GM08714 (cell line): Measurements from ENCODE around the gene GATAD2B.
"Not testable (repeated sequence)": the region's sequence is repeated elsewhere in the genome, so short reads cannot be mapped to it uniquely, and the experiment has no call there.

ENCODE experiments used
- H3K4me3 ChIP-seq: fragments of 200-500 bp; sonication (Bioruptor generic); 2 replicates; pipeline ENCODE4 v1.5.1; 2014; ENCODE audit warnings: mild to moderate bottlenecking, low read length, inconsistent platforms
- ZNF274 ChIP-seq: IDR thresholded peaks from 2 replicates; pipeline ENCODE4 v1.6.1; 2012; ENCODE audit warnings: mild to moderate bottlenecking, low read depth, low read length

The GATAD2B gene

DNA sequence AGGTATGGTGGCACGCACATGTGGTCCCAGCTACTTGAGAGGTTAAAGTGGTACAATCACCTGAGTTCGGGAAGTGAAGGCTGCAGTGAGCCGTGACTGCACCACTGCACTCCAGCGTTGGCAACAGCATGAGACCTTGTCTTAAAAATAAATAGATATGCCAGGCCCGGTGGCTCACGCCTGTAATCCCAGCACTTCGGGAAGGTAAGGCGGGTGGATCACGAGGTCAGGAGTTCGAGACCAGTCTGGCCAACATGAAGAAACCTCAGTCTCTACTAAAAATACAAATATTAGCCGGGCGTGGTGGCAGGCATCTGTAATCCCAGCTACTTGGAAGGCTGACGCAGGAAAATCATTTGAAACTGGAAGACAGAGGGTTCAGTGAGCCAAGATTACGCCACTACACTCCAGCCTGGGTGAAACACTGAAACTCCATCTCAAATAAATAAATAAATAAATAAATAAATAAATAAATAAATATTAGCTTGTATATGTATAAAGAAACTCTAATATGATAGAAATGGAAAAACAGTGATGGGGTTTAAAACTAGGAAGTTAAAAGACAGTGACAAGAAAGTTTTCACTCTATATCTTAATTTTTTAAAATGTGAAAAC is 18.8 kb downstream of the GATAD2B start:
- no peak overlapping the region for H3K4me3 ChIP-seq
- no peak for TF ChIP-seq ZNF274

DNA sequence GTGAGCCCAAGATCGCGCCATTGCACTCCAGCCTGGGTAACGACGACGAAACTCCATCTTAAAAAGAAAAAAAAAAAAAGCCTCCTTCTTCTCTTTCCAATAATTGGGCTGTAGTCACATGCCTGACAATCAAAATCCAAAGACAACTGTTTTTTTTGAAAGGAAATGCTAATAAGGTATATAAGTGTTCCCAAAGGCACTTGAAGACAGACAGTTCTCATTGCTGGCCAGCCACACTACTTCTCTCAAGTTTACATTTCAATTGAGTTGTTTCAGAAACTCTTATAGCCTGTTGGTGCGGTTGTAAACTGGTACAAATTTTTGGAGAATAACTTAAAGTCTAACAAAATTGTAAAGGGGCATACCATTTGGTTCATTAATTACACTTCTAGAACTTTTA is 23.3 kb downstream of the GATAD2B start:
- TF ChIP-seq ZNF274: no peak
- no peak overlapping the region for H3K4me3 ChIP-seq

DNA sequence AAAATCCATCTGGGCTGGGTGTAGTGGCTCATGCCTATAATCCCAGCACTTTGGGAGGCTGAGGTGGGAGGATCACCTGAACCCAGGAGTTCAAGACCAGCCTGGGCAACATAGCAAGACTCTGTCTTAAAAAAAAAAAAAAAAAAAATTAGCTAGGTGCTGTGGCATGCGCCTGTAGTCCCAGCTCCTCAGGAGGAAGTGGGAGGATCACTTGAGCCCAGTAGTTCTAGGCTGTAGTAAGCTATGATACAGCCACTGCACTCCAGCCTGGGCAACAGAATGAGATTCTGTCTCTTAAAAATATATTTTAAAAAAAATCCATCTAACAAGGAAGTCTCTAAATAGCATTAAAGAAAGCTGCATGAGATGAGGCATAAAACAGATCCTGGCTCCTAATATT is 26.9 kb downstream of the GATAD2B start:
- not testable (repeated sequence) for H3K4me3 ChIP-seq

DNA sequence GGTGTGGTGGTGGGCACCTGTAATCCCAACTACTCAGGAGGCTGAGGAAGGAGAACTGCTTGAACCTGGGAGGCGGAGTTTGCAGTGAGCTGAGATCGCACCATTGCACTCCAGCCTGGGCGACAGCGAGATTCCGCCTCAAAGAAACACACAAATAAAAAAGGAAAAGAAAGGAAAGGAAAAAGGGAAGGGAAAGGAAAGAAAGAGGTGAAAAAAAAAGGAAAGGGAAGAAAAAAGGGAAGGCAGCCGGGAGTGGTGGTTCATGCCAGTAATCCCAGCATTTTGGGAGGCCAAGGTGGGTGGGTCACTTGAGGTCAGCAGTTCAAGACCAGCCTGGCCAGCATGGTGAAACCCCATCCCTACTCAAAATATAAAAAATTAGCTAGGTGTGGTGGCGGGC is 31.7 kb downstream of the GATAD2B start:
- not testable (repeated sequence) for H3K4me3 ChIP-seq

DNA sequence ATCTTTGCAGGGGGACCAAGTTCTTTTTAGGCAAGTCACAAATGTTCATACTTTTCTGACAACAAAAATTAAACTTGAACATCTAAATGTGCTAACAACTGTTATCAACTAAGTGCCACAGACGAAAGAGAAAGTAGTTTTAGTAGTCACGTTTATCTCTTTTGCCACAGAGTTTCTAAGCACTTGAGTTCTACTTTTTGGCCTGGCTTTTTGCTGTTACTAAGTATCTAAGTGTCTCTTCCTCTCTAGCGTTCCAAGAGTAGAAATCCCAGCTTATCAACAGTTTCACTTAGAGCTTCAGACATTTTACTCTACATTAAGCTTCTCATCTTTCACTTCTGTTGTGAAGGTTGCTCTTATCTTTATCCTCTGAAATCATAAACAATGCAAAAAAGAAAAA is 34.2 kb downstream of the GATAD2B start:
- TF ChIP-seq ZNF274: no peak
- H3K4me3 ChIP-seq: no peak overlapping the region; the same call in 1 of the 2 replicates

DNA sequence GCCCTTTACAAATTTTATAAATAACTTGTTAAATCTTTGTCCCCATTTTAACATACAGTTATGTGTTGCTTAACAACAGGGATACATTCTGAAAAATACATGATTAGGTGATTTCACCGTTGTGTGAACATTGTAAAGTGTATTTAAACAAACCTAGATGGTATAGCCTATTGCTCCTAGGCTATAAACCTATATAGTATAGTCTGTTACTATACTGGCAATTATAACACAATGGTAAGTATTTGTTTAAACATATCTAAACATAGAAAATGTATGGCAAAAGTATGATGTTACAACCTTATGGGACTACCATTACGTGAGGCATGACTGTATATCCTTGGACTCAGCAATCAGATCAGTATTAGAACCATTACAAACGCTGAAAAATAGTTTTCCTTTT is 36.6 kb downstream of the GATAD2B start:
- no peak overlapping the region for H3K4me3 ChIP-seq
- no peak for TF ChIP-seq ZNF274

DNA sequence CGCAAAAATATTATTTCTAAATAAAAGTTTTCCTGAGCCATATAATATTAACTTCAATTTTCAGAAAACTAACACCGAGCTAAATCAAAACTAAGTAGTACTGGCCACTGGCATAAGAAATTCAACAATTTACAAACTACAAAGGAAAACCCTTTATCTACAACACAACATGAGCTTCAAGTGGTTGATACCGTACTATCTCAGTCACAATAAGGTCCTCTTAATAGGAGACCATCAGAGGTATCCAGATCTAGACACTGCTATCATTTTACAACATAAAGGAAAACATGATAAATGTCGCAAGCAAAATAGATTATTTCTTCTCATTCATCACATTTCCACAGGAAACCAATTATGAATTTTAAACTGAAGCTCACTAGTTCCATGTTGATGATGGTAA is 39.5 kb downstream of the GATAD2B start:
- H3K4me3 ChIP-seq: no peak overlapping the region

DNA sequence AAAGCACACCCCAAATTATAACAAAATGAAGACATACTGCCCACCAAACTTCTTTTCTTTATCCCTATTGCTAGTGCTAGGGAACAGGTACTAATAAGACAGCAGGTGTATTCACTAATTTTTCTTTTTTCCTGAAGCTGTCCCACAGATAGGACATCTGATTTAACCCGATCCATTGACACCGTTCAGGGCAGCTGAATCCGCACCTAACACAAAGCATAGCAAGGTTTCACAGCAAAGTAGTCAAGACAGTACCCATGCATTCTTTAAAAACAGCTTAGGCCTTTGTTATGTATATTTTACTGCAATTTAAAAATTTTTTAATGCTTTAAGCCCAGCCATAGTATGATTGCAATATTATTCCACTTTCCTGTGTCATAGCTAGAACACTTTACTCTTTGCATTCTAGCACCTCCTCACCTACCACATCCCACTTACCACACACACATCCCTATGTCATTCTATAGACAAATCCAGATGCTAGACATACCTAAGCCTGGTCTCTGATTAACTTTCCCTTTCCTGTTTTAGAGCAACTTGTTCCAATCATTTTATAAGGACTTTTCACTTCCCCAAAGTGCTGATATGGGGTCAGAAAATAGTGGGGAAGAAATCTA is 40.4 kb downstream of the GATAD2B start:
- H3K4me3 ChIP-seq: no peak overlapping the region
- no peak for TF ChIP-seq ZNF274

More for the DNA sequence above, 39.5 kb downstream of the GATAD2B start:
- TF ChIP-seq ZNF274: no peak

DNA sequence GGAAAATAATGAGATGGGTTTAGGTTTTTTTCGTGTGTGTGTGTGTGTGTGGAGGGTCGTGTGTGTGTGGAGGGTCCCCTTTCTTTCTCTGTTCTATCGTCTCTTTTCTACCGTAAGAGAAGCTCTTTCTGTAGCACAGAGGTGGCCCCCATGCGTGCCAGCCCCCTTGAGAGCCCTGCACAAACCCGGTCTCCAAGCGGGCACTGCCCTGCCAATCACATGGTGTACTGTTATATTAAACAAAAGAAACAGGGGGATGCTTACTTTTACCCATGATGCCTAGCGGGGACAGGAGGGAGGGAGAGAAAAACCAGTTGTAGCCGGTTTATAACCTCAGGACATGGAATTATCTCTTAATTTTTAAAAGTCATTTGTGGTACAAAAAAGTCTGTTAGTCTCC is 41.0 kb downstream of the GATAD2B start:
- H3K4me3 ChIP-seq: no peak overlapping the region; the same call in 1 of the 2 replicates
- no peak for TF ChIP-seq ZNF274

DNA sequence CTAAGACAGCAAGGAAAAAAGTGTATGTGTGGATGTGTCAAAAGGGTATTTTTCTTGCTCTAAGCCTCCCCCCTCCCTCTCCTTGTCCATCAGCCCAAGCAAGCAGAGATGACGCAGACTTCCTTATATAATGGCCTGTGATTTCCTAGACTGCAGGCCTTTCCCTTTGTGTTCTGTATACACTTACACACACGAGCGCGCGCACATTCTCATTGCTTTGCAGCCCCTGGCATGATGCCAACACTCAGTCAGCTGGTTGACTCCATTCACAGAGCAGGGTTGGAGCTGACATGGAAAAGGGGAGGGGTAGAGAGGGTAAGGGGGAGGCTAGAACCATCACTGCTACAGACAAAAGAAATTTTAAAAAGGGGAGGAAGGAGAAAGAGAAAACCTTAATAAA is 41.8 kb downstream of the GATAD2B start:
- no peak overlapping the region; the same call in 1 of the 2 replicates for H3K4me3 ChIP-seq
- no peak for TF ChIP-seq ZNF274

DNA sequence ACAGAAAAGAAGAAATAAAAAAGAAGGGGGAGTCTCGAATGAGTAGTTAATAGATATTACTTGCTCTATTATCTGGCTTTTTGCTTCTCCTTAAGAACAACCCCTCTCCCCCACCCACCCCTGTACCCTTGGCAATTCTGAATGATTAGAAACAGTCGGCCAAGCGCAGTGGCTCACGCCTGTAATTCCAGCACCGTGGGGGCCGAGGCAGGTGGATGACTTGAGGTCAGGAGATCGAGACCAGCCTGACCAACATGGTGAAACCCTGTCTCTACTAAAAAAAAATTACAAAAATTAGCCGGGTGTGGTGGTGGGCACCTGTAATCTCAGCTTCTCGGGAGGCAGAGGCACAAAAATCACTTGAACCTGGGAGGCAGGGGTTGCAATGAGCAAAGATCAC is 42.7 kb downstream of the GATAD2B start:
- no peak overlapping the region for H3K4me3 ChIP-seq
- TF ChIP-seq ZNF274: no peak

DNA sequence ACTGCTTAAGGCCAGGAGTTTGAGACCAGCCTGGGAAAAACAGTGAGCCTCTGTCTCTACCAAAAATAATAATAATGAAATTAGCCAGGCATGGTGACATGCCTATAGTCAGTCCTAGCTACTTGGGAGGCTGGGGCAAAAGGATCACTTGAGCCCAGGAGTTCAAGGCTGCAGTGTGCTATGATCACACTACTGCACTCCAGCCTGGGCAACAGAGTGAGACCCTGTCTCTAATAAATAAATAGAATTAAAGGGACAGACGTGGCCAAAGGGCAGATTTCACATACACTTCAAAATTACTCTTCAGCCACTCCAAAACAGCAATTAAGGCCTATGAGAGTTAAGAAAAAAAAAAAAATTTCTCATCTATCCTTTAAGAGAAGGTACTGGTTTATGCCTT is 45.7 kb downstream of the GATAD2B start:
- H3K4me3 ChIP-seq: no peak overlapping the region
- TF ChIP-seq ZNF274: no peak

DNA sequence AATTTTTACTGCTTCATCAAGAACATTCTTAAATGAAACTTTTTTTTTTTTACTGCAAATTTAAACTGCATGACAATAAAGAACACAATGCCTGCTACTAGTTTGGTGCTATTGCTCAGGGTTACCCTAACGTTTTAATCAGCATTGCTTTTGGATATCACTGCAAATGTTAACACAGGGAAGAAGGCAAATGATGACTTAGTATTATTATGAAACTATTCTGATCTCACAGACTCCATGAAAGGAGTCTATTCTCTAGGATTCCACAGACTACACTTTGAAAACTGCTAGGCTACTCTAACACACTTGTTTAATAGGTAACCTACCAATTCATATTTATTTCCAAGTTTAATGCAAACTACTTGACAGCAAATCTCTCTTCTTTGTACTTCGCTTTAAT is 49.8 kb downstream of the GATAD2B start:
- H3K4me3 ChIP-seq: no peak overlapping the region
- TF ChIP-seq ZNF274: no peak

DNA sequence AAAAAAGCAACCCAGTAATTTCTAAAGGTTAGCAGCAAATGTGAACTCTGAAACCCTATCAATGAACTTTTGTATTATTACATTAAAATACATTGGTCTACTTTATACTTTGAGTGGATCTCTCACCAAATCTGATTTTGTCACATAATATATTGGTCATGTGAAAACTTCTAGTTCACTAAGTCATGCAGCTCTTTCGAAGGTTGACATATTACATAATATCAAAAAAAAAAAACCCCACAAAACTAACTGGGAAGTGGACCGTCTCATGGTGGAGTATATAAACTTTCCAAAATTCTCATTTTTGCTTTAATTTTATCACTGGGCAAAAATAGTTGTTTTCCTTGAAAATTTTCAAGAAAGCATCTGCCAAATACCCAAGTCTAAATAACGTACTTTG is 50.4 kb downstream of the GATAD2B start:
- no peak for TF ChIP-seq ZNF274
- no peak overlapping the region for H3K4me3 ChIP-seq

DNA sequence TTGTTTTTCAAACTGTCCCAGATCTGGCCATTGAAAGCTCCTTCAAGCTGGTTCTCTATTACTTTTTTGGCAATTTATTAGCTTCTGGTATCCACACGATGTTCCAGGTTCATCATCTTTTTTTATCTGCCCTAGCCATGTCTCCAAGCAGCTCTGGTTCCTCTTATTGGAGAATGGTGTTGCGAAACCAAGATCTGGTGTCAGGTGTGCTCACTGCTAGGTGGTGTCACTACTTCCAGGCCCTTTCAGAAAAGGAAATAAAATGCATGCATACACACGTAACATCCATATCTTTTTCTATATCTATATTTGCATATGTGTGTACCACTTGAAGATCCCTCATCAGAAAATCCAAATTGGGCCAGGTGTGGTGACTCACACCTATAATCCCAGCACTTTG is 53.3 kb downstream of the GATAD2B start:
- no peak overlapping the region for H3K4me3 ChIP-seq
- no peak for TF ChIP-seq ZNF274
